Chondrocyte (in vitro differentiated cells): ENCODE data around the gene C1orf198. TPM values are rescaled to one million over a fixed set of nuclear protein-coding genes. Genes with fewer than 3 reads are reported as not detected.

Experiments used
- DNase-seq: peaks from one replicate; pipeline ENCODE4 v3.0.0; 2021; ENCODE audit warnings: mixed read lengths, low spot score
- H3K27ac Mint-ChIP-seq: one replicate; pipeline ENCODE4 v1.8.0; 2021; ENCODE audit warnings: mild to moderate bottlenecking, moderate library complexity, mixed read lengths; ENCODE audit not compliant: unreplicated experiment
- H3K27me3 Mint-ChIP-seq: 2 replicates; pipeline ENCODE4 v1.8.0; 2021; ENCODE audit warnings: low read depth, mixed read lengths
- H3K36me3 Mint-ChIP-seq: 2 replicates; pipeline ENCODE4 v1.8.0; 2021; ENCODE audit warnings: low read depth, mixed read lengths
- H3K4me1 Mint-ChIP-seq: 2 replicates; pipeline ENCODE4 v1.8.0; 2021; ENCODE audit warnings: low read depth, mild to moderate bottlenecking, mixed read lengths
- H3K4me3 Mint-ChIP-seq: one replicate; pipeline ENCODE4 v1.8.0; 2021; ENCODE audit warnings: mild to moderate bottlenecking, moderate library complexity, mixed read lengths; ENCODE audit not compliant: unreplicated experiment
- H3K9me3 Mint-ChIP-seq: 2 replicates; pipeline ENCODE4 v1.8.0; 2021; ENCODE audit warnings: low read depth, mixed read lengths
- CTCF ChIP-seq: fragments of 200-600 bp; sonication (generic); IDR thresholded peaks from 2 replicates; pipeline ENCODE4 v1.5.0; 2021; ENCODE audit warnings: antibody characterized with exemption, mild to moderate bottlenecking, moderate library complexity
- total RNA-seq: library from RNA; stranded (reverse); gene quantifications from 3 replicates; pipeline ENCODE4 v1.2.1, GENCODE V29; 2021

C1orf198 gene
- total RNA-seq, 1 donor from 2014 or later: 505 TPM

GRCh38 chr1:230898748-230899147 is 30.4 kb upstream of the C1orf198 start:
- Mint-ChIP-seq H3K36me3 (no peaks in the 10 kb centered on the region), H3K27me3 (no peaks in the 10 kb centered on the region), H3K27ac (peak overlapping the region; percentile 29), H3K4me3 (no peak overlapping the region), H3K9me3 (no peaks in the 10 kb centered on the region), H3K4me1 (peaks cover 66% of the 10 kb centered on the region)
- DNase-seq: no peak
- no peak for TF ChIP-seq CTCF

- no peak for TF ChIP-seq CTCF
- DNase-seq: no peak
- H3K36me3 Mint-ChIP-seq: no peaks in the 10 kb centered on the region
- no peaks in the 10 kb centered on the region for H3K9me3 Mint-ChIP-seq
- no peaks in the 10 kb centered on the region for H3K27me3 Mint-ChIP-seq
- no peak overlapping the region for H3K4me3 Mint-ChIP-seq
- H3K4me1 Mint-ChIP-seq: peaks cover 70% of the 10 kb centered on the region
- H3K27ac Mint-ChIP-seq: no peak overlapping the region
These were observed 29.8 kb upstream of the C1orf198 start for GRCh38 chr1:230898144-230898543.

GRCh38 chr1:230896779-230897178 is 28.5 kb upstream of the C1orf198 start:
- Mint-ChIP-seq H3K27me3 (no peaks in the 10 kb centered on the region), H3K9me3 (no peaks in the 10 kb centered on the region), H3K27ac (peak overlapping the region; percentile 75), H3K36me3 (no peaks in the 10 kb centered on the region), H3K4me1 (peaks cover 70% of the 10 kb centered on the region), H3K4me3 (no peak overlapping the region)
- TF ChIP-seq CTCF: no peak
- DNase-seq: no peak

- no peak for TF ChIP-seq CTCF
- H3K9me3 Mint-ChIP-seq: no peaks in the 10 kb centered on the region
- H3K36me3 Mint-ChIP-seq: no peaks in the 10 kb centered on the region
- no peak for DNase-seq
- H3K27me3 Mint-ChIP-seq: no peaks in the 10 kb centered on the region
- no peak overlapping the region for H3K4me3 Mint-ChIP-seq
- peak overlapping the region; percentile 50 for H3K27ac Mint-ChIP-seq
- peaks cover 63% of the 10 kb centered on the region for H3K4me1 Mint-ChIP-seq
These were observed 27.1 kb upstream of the C1orf198 start for GRCh38 chr1:230895452-230895851.

GRCh38 chr1:230894664-230895063 is 26.3 kb upstream of the C1orf198 start:
- H3K4me1 Mint-ChIP-seq: peaks cover 55% of the 10 kb centered on the region
- H3K36me3 Mint-ChIP-seq: no peaks in the 10 kb centered on the region

More at GRCh38 chr1:230894664-230895063, 26.3 kb upstream of the C1orf198 start:
- no peak for DNase-seq
- H3K27me3 Mint-ChIP-seq: no peaks in the 10 kb centered on the region
- no peak overlapping the region for H3K27ac Mint-ChIP-seq
- no peak for TF ChIP-seq CTCF
- H3K4me3 Mint-ChIP-seq: no peak overlapping the region
- H3K9me3 Mint-ChIP-seq: no peaks in the 10 kb centered on the region
